HG03039 (cell line): ENCODE data around the gene FXYD7.
"Not testable (repeated sequence)": the region's sequence is repeated elsewhere in the genome, so short reads cannot be mapped to it uniquely, and the experiment has no call there.

Source experiments
- ATAC-seq: cut with Tn5 transposase; IDR thresholded peaks from one replicate; pipeline ENCODE4 v1.9.1; 2021; ENCODE audit warnings: mild to moderate bottlenecking, moderate library complexity; ENCODE audit not compliant: unreplicated experiment

Gene FXYD7

DNA sequence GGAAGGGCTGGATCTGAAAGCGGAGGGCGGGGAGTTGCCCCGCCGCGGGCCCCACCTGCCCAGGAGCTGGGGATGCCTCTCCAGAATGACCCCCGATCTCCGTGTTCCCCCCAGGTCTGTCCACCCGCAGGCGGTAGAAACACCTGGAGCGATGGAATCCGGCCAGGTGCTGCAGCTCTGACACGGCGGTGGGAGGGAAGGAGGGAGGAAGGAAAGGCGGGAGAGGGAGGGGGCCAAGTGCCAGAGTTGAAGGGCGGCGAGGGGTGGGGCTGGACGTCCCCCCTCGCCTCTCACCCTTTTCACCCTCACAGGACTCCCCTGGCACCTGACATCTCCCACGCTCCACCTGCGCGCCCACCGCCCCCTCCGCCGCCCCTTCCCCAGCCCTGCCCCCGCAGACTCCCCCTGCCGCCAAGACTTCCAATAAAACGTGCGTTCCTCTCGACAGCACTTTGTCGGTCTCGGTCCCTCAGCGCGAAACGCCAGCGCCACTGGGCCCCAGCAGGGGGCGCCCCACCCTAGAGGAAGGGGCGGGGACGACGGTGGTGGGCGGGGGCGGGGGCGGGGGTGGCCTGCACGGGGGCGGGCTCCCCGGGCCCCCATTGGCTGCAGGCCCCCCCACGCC, 337 bp upstream of the FXYD7 start:
- ATAC-seq = no peak

DNA sequence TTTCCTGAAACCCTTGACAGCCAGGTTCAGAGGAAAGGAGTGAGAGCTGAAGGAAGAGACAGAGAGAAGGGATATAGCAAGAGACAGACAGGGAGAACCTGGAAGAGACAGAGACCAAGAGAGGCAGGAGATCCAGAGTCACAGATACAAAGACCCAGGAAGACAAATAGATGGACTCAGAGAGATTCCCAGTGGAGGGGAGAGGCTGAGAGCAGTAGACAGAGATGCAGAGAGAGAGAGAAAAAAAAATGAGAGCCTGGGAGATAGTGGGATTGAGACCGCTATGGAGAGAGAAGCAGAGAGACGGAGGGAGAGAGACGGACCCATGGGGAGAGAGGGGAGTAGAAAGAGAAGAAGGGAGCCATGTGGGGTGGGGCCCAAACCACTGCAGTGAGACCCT, 763 bp downstream of the FXYD7 start:
- ATAC-seq = no peak

DNA sequence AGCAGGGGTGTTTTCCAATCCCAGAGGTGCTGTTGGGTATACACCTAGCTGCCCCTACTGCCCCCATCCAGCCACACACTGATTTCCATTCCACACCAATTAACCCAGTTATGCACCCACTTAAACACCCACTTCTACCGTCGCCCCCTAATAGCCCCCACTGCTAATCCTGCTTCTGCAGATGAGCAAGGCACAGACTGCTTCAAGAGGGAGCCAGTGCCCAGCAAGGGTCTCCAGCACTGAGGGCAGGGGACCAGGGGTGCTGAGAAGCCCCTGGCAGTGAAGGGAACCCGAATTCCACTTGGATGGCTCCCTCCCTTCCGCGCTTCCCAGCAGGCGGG, 1.2 kb downstream of the FXYD7 start:
- ATAC-seq = no peak

GRCh38 chr19:35144600-35145436, 1.8 kb downstream of the FXYD7 start:
- no peak for ATAC-seq

DNA sequence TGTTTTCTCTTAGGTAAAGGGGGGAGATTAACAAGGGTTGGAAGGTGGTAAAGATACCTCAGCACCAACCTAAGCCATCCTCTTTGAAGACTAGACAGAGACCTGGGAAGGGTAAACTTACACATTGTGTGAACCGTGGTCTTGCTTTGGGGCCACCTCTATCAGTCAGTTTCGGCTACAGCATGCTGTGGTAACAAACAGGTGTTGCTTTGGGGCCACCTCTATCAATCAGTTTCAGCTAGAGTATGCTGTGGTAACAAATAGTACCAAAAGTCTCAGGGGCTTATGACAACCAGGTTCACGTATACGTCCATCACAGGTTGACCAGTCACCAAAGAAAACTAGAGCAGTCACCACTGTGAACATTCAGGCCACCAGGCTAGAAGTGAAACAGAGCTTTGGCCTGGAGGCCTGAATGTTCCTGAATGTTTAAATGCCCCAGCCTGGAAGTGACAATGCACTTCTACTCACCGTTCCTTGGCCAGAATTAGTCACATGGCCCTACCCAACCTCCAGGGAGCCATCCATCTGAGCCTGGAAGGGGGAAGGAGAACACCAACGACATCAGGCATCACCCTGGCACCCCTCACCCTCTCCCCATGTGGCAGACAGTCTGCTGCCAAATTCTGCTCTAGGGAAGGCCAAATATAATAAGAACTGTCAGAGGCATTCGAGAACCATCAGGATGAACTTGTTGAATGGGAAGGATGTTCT, 3.8 kb downstream of the FXYD7 start:
- no peak for ATAC-seq

DNA sequence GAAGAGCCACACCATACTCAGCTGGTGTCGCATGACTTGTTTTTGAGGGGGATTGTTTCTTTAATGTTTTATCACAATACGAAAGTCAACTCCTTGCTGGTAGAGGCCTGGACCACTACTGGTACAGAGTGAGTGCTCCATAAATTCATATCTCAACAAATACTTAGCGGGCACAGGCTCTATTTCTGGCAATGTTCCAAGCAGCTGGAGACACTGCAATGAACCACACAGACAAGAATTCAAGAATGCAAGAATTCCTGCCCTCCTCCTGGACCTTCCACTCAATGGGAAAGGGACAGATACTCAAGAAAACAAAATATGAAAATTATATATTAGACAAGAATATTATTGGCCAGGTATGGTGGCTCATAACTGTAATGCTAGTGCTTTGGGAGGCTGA, 6.4 kb downstream of the FXYD7 start:
- ATAC-seq = no peak

DNA sequence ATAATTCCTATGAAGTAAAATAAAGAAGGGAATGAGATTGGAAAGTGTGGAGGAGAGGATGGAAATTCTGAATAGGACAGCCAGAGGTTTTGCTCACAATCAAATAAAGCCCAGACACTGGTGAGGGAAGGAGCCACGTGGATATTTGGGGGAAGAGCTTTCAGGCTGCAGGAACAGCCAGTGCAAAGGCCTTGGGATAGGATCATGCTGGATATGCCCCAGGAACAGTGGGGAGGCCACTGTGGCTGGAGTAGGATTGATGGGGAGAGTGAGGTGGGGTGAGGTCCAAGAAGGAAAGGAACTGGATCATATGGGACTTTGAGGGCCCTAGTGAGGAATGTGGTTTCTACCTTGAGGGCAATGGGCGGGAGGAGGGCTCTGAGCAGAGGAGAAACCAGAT, 7.4 kb downstream of the FXYD7 start:
- ATAC-seq = no peak

DNA sequence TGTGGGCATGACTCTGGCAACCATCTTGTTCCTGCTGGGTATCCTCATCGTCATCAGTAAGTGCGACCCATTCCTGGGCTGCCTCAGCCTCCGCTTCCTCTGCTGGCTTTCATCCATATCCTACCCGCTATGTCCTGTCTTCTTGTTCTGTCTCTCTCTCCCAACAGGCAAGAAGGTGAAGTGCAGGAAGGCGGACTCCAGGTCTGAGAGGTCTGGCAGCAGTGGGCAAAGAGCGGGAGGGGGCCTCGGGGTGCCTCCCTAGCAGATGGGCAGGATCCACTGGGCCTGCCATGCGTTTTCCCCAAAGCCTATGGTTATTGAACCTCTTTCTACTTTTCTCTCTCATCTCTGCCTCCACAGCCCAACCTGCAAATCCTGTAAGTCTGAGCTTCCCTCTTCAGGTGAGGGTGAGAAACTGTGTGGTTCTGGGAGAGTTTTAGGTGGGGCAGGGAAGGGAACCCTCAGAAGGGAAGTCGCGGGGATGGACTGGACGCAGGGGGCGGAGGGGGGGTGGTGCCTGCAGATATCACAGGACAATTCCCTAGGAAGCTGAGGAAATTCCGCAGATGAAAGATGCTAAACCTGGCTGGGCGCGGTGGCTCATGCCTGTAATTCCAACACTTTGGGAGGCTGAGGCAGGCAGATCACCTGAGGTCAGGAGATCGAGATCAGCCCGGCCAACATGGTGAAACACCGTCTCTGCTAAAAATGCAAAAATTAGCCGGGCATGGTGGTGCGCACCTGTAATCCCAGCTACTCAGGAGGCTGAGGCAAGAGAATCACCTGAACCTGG, 8.4 kb downstream of the FXYD7 start:
- no peak for ATAC-seq

DNA sequence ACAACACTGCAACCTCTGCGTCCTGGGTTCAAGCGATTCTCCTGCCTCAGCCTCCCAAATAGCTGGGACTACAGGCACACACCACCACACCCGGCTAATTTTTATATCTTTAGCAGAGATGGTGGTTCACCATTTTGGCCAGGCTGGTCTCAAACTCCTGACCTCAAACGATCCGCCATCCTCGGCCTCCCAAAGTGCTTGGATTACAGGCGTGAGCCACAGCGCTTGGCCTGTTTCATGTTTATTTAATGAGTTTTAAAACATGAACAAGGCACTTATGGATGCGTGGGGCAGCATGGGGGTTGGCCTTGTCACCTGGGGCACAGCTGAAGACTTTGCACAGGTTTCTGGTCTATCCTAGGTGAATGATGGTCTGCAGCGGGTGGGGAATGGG, 10.1 kb downstream of the FXYD7 start:
- ATAC-seq = not testable (repeated sequence)

DNA sequence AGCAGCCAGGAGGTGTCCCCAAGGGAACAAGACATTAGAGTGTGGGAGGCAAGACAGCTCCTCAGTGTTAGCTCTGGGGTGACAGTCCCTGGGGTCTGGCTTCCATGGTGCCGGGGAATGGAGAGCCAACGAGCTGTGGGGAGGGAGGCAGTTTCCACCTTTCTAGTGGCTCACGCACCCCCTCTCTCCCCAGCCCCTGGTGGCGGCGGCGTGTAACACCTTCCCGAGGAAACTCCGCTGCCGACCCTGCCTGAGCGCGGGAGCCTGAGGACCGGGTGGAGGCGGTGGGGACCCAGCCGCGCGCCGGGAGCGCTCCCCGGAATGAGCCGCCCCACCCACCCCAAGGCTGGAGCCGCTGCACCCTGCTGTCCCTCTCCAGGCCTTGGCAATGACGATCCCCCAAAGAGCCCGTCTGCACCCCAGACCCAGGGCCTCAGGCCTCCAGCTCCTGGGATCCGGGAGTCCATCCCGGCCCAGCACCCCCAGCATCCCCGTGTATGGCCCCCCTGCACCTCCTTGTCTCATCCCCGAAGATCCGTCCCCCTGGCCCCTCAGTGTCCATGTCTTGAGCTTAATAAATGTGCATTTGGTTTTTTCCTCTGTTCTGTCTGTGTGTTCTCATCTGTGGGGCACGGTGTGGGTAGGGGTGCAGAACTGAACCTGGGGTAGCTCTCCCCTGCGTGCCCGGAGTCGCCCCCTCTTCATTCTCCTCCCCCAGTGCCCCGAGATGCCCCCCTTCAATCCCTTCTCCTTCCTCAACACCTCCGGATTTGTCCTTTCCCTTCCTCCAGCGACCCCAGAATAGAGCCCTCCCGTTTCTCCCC, 10.9 kb downstream of the FXYD7 start:
- no peak for ATAC-seq

GRCh38 chr19:35154525-35155406, 11.7 kb downstream of the FXYD7 start, which contains the start of gene FXYD5:
FXYD5 (plus strand) TSS chr19:35154735; CDS start chr19:35155551, 816 bp downstream.
- no peak for ATAC-seq

DNA sequence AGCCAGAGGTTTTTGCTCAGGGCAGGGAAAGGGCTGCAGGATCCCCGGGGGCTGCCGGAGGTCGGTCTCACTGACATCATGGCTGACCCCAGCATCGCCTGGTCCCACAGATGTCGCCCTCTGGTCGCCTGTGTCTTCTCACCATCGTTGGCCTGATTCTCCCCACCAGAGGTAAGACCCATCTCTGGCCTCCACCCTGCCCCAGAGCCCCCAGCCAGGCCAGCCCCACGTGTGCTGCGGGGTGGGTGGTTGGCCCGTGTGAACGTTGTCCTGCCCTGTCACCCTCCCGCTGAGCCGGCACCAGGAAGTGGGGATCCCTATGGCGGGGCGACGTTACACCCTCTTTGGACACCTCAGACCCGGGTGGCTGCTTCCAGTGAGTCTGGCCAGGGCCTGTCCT, 12.4 kb downstream of the FXYD7 start:
- ATAC-seq = no peak

DNA sequence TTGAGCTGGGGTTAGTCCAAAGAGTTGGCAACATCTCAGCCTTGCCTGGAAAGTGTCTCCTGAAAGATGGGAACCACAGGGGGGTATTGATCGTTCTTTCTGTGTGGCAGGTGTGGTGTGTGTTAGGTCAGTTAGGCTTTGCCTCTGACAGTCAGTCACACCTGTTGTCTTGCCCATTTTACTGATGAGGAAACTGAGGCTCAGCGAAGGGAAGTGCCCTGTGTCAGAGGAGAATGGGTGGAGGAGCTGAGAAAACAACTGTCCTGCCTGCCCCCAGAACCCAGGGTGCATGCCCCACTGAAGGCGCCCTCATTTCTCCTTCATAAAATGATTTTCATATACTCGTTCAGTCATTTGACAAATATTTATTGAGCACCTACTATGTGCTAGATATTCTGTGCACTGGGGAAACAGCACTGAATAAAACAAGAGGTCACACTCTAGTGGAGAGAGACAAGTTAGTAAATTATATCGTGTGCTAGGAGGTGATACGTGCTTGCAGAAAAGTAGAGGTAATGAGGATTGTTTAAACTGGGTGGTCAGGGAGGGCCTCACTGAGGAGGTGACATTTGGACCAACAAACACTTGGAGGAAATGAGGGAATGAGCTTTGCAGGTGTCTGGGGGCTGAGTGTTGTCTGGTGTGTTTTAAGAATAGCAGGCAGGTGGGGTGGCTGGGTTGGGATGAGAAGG, 13.1 kb downstream of the FXYD7 start:
- no peak for ATAC-seq

DNA sequence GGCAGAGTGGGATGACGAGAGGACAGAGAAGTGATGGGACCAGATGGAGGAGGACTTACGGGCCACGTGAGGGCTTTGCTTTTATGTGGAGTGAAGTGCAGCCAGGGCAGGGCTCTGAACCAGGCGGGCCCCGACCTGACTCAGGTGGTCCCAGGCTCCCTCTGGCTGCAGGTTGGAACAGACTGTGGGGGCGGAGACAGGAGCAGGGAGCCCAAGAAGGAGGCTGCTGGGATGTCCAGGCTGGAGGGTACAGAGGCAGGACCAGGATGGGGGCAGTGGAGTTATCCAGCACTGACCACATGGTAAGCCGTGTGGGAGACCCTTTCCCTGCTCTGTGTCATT, 13.6 kb downstream of the FXYD7 start:
- ATAC-seq = no peak

DNA sequence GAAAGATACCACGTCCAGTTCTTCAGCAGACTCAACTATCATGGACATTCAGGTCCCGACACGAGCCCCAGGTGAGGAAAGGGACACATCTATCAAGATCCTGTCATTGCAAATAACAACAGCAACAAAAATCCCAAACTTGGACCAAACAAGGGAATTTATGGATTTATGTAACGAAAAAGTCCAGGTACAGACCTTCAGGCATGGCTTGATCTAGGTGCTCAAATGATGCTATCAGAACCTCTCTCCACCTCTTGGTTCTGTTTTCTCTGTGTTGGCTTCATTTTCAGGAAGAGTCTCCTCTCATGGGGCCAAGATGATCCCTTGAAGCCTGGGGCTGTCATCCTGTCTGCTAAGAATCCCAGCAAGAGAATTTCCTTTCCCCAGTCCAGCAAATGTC, 14.4 kb downstream of the FXYD7 start:
- ATAC-seq = no peak

DNA sequence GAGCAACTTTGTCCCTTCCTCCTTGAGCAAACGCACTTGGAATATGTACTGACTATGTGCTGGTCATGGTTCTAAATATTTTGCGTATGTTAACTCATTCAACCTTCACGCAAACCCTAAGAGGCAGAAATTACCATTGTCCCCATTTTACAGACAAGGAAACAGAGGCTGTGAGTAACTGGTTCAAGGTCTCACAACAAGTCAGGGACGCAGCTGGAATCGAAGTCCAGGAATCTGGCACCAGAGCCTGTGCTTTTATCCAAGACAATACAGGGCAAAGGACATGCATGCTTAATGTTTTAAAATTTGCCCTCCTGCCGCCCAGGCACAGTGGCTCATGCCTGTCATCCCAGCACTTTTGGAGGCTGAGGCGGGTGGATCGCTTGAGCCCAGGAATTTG, 16.6 kb downstream of the FXYD7 start:
- ATAC-seq = no peak

DNA sequence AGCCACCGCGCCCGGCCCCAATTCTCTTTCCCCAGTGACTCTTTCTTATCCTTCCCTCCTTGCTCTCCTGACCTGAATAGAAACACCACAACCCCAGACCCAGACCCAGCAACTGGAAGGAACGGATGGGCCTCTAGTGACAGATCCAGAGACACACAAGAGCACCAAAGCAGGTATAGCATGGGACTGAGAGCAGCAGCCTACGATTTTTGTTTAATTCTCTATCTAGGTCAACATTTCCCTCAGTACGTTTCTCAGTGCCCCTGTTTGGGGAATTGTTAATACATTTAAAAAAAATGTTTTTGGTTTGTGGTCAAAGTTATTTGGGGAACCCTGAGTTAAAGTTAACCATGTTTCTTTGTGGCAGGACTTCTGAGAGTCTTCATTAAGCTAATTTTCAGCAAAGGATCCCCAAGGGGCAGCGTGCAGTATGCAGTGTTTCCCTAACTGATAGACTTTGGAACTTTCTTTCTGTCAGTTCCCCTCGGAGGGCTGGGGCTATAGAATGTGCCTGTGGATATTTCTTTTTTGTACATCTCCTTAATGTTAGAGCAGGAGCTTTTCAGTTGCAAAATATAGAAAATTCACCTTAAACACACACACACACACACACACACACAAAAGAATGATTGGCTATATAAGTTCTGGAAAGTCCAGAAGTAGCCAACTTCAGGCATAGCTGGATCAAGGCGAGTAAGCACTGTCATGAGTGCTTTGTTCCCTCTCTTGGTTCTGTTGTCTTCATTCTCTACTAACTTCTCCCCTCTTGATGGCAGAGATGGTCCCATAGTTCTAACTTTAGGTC, 17.8 kb downstream of the FXYD7 start:
- no peak for ATAC-seq

DNA sequence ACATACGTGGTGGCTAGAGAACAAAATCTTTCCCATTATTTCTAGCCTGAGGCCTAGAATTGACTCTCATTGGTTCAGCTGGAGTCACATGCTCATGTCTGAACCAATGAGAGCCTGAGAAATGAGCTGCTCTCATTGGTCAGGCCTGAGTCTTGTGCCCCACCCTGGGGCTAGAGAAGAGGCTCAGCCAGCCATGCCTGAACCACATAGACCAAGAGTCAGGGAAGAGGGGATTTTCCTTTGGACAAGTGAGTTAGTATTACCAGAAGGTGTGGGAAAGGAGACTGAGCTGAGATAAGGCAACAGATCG, 18.3 kb downstream of the FXYD7 start:
- no peak for ATAC-seq
